MM.1S (cell line): ENCODE data around the gene GPC3.

Experiments used
- CTCF ChIP-seq: fragments of 300-600 bp; sonication (generic); IDR thresholded peaks from 2 replicates; pipeline ENCODE4 v1.5.1; 2016; ENCODE audit warnings: antibody characterized with exemption, low read length, mixed read lengths
- EZH2 ChIP-seq: fragments of 300-600 bp; sonication (generic); optimal IDR thresholded peaks from 2 replicates; pipeline ENCODE3; 2017; ENCODE audit warnings: low read depth, mild to moderate bottlenecking, antibody characterized with exemption, low read length, mixed read lengths
- EZH2phosphoT487 ChIP-seq: fragments of 300-600 bp; sonication (generic); IDR thresholded peaks from 2 replicates; pipeline ENCODE4 v1.6.1; 2018; ENCODE audit warnings: antibody characterized with exemption, low read length

GRCh38 chrX:133749370-133749769 lies 236.0 kb downstream of the GPC3 start:
- TF ChIP-seq CTCF (no peak), EZH2phosphoT487 (no peak), EZH2 (no peak)
